Endothelial cell (in vitro differentiated cells): ENCODE data around the gene HNRNPA2B1. TPM values are rescaled to one million over a fixed set of nuclear protein-coding genes. Genes with fewer than 3 reads are reported as not detected.
"Not testable (repeated sequence)": the region's sequence is repeated elsewhere in the genome, so short reads cannot be mapped to it uniquely, and the experiment has no call there.

ENCODE experiments used
- DNase-seq: peaks from one replicate; pipeline ENCODE4 v3.0.0; 2021; ENCODE audit warnings: low spot score
- H3K27ac Mint-ChIP-seq: one replicate; pipeline ENCODE4 v1.8.0; 2021; ENCODE audit warnings: mixed read lengths, inconsistent platforms; ENCODE audit not compliant: unreplicated experiment
- H3K27me3 Mint-ChIP-seq: one replicate; pipeline ENCODE4 v1.8.0; 2021; ENCODE audit warnings: mild to moderate bottlenecking, moderate library complexity, mixed read lengths, inconsistent platforms; ENCODE audit not compliant: unreplicated experiment
- H3K36me3 Mint-ChIP-seq: one replicate; pipeline ENCODE4 v1.8.0; 2021; ENCODE audit warnings: mild to moderate bottlenecking, low read depth, mixed read lengths, inconsistent platforms; ENCODE audit not compliant: unreplicated experiment
- H3K4me1 Mint-ChIP-seq: one replicate; pipeline ENCODE4 v1.8.0; 2021; ENCODE audit warnings: mild to moderate bottlenecking, mixed read lengths, inconsistent platforms; ENCODE audit not compliant: unreplicated experiment
- H3K4me3 Mint-ChIP-seq: one replicate; pipeline ENCODE4 v1.8.0; 2021; ENCODE audit warnings: mild to moderate bottlenecking, mixed read lengths, inconsistent platforms; ENCODE audit not compliant: unreplicated experiment
- H3K9me3 Mint-ChIP-seq: one replicate; pipeline ENCODE4 v1.8.0; 2021; ENCODE audit warnings: mixed read lengths, inconsistent platforms; ENCODE audit not compliant: unreplicated experiment
- CTCF ChIP-seq: fragments of 200-600 bp; sonication (generic); IDR thresholded peaks from one replicate; pipeline ENCODE4 v1.5.0; 2021; ENCODE audit warnings: antibody characterized with exemption; ENCODE audit not compliant: unreplicated experiment
- total RNA-seq: library from RNA; stranded (reverse); fragmentation: NEBNext Ultra II Directional; extraction: Animal tissue kit (Norgen Biotek cat#: 25700); gene quantifications from one replicate; pipeline ENCODE4 v1.2.1, GENCODE V29; 2021; ENCODE audit not compliant: unreplicated experiment

HNRNPA2B1 gene
- total RNA-seq, 1 donor from 2014 or later, result 623 TPM

DNA sequence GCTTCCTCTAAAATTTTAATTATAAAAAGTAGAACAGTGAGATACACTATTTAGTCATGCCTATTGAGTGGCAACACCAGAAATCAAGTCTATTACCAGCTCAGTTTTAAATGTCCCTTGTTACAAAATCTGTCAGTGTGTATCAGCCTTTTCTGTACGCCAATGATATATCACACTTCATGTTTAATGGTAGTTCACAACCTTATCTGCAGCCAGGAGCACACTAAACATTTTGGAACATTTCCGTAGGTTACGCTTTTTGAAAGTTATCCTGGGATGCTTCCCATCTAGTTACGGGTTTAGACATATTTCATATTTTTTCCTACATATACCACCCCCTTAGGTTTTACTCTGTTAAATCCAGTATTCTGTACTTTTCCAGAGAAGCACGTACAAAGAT is 5.4 kb downstream of the HNRNPA2B1 start:
- Mint-ChIP-seq H3K4me3 (peak overlapping the region; percentile 91), H3K4me1 (peaks cover 69% of the 10 kb centered on the region), H3K27me3 (peaks cover 26% of the 10 kb centered on the region)

GRCh38 chr7:26194764-26195163 is 5.8 kb downstream of the HNRNPA2B1 start:
- H3K27ac Mint-ChIP-seq, result not testable (repeated sequence)
- H3K4me1 Mint-ChIP-seq, result peaks cover 67% of the 10 kb centered on the region

More for the DNA sequence above, 5.4 kb downstream of the HNRNPA2B1 start:
- H3K27ac Mint-ChIP-seq, result peak overlapping the region; percentile 45
- no peak for DNase-seq
- H3K9me3 Mint-ChIP-seq, result no peaks in the 10 kb centered on the region
- TF ChIP-seq CTCF, result no peak
- peaks cover 88% of the 10 kb centered on the region for H3K36me3 Mint-ChIP-seq

DNA sequence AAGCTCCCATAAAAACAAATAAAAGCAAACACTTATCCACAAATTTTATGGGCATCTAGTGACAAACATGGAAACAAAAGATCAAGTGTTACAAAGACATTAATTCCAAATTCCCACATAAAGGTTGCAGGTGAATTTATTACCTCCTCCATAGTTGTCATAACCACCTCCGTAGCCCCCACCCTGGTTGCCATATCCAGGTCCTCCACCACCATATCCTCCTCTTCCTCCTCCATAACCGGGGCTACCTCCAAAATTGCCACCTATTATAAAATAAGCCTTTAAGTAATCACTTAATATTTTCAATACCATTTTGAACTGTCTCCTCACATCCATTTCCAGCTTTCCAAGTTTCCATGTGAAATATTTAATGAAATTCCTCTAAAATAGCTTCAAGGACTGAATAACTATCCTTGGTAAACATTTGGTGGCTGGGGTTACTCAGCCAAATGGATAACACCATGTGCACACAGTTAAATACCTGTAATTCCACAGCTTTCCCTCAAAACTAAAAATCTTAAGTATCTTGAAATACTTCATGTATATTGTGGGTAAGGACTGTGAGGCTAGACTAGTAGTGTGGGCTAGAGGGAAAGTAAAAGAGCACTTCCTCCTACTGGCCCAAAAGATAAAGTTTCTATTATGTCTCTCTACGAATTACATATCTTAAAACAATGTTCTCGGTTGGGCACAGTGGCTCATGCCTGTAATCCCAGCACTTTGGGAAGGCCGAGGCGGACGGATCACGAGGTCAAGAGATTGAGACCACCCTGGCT is 6.9 kb downstream of the HNRNPA2B1 start:
- H3K27ac Mint-ChIP-seq, result peak overlapping the region; percentile 78
- H3K4me3 Mint-ChIP-seq, result peak overlapping the region; percentile 84
- H3K27me3 Mint-ChIP-seq, result peaks cover 13% of the 10 kb centered on the region
- H3K9me3 Mint-ChIP-seq, result no peaks in the 10 kb centered on the region
- TF ChIP-seq CTCF, result no peak
- peaks cover 88% of the 10 kb centered on the region for H3K36me3 Mint-ChIP-seq
- H3K4me1 Mint-ChIP-seq, result peaks cover 60% of the 10 kb centered on the region
- no peak for DNase-seq

More at GRCh38 chr7:26194764-26195163, 5.8 kb downstream of the HNRNPA2B1 start:
- Mint-ChIP-seq H3K36me3 (peaks cover 88% of the 10 kb centered on the region), H3K27me3 (peaks cover 22% of the 10 kb centered on the region), H3K4me3 (peak overlapping the region; percentile 84)
- not testable (repeated sequence) for DNase-seq, H3K9me3 Mint-ChIP-seq

DNA sequence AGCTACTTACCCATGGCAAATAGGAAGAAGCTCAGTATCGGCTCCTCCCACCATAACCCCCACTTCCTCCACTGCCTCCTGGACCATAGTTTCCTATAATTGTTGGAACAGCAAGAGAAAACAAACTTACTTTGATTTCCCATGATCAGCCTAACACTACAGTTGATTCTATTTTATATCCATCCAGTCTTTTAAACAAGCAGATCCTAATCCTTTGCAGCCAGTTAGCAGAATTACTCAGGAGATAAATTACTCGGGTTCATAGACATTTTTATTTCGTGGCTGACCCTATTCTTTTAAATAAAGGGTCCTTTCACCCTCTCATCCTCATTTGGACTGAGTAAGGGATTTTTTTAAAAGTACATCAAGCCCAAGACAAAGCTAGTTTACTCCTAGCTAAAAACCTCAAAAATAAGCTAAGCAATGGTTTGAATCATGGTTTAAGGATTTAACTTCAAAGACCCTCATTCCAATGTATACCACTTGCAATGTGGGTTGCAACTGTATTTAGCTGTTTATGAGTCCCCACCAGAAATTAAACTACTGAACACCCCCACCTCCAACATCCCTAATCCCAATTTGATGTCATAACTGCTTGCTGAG is 8.0 kb downstream of the HNRNPA2B1 start:
- Mint-ChIP-seq H3K9me3 (no peaks in the 10 kb centered on the region), H3K4me1 (peaks cover 57% of the 10 kb centered on the region), H3K4me3 (peak overlapping the region; percentile 84), H3K27ac (peak overlapping the region; percentile 87), H3K36me3 (peaks cover 84% of the 10 kb centered on the region), H3K27me3 (peaks cover 13% of the 10 kb centered on the region)
- DNase-seq, result no peak
- TF ChIP-seq CTCF, result no peak

- Mint-ChIP-seq H3K27ac (peak overlapping the region; percentile 87), H3K27me3 (peaks cover 14% of the 10 kb centered on the region), H3K9me3 (no peaks in the 10 kb centered on the region), H3K4me1 (peaks cover 56% of the 10 kb centered on the region), H3K36me3 (peaks cover 80% of the 10 kb centered on the region), H3K4me3 (peak overlapping the region; percentile 84)
- TF ChIP-seq CTCF, result no peak
- no peak for DNase-seq
Observed at GRCh38 chr7:26191974-26192479, 8.5 kb downstream of the HNRNPA2B1 start.
